Superior temporal gyrus (tissue), 1 donor: ENCODE results near the gene RBP2.

Experiments used
- DNase-seq: peaks from one replicate; pipeline ENCODE4 v3.0.0-alpha.2; 2016; ENCODE audit errors: extremely low spot score

RBP2 gene

DNA sequence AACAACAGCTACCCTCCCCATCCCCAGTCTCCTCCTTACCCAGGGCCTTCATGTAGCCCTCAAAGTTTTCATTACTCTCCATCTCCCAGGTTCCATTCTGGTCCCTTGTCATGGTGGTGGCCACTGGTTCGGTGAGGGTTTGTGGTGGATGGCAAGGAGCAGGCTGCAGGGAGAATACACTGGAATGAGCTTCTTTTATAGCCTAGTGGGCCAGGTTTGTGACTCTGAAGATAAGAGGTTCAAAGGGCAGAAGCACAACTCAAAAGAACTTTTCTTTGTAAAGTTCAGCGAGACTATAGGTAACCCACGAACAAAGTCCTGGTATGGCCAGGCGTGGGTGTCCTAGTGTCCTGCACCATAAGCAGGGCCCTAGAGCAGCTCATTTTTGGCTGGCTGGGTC is at the start of gene RBP2:
TSS of gene RBP2 (minus strand) at position 169 of the 400 bp plus-strand sequence. CDS start at position 112, 57 bp downstream.
- DNase-seq, result no peak

DNA sequence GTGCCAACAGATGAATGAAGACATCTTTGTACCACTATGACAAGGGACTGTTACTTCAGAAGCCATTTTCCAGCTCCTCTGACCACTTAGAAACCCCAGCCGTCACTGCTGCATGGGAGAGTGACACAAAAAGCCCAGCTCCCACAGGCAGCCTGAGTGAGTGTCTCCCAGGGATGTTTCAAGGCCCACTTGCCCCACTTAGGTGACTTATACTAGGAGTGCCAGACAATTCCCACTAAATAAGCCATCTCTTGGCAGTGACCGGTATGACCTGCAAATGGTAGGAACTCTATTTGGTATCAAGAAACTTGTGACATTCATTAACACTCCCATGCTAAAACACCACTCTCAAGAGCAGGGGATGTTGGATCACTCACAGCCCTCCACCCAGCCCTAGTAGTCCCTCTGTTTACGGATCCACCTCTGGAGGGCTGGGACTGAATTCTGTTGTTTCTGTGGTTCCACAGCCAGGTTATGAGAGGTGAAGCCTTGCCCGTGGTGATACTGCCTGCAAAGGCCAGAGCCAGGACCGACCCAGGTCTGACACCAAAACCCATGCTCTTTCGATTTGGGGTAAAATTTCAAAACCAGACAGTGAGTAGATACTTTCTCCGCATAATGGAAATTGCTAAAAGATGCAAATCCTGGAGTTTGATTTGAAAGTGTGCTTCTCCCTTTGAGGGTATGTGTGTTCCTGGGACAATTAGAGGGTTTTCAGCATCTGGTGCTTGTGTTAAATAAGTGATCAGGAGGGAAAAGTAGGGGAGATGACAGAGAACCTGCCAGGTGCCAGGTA is 48.7 kb upstream of the RBP2 start:
- DNase-seq, result no peak

DNA sequence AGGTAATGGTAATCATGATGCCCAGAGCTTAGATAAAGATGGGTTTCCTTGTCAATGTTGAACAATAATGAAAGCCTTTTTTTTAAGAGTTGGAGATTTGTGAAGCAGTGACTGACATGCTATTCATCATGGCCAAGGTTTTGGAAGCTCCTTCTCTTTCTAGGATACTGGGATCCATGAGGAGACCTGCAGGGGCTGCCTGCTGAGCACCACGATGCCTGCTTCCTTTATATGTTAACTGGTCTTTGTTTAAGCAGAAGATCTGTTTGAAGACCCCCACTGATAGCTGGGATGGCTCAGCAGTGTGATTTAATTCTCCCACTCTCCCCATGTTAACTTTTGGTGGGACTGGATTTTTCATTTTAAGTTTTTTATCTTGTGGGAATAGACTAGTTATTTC is 47.4 kb upstream of the RBP2 start:
- DNase-seq, result no peak

DNA sequence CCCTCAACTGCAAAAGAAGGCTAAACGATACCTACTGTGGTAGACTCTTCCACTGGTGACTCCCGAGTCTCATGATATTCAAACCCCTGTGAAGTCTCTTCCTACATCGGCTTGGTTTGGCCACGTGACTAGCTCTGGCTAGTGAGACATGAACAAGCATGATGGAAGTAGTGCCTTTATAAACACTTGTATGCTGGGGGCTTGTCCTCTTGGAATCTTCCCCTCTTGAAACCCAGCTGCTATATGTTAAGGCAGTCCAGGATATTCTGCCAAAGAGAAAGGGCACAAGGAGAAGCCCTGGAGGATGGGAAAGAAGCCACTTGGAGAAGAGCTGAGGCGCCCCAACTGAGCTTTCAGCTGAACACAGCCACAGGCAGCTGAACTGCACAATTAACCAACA is 46.9 kb upstream of the RBP2 start:
- DNase-seq, result no peak

DNA sequence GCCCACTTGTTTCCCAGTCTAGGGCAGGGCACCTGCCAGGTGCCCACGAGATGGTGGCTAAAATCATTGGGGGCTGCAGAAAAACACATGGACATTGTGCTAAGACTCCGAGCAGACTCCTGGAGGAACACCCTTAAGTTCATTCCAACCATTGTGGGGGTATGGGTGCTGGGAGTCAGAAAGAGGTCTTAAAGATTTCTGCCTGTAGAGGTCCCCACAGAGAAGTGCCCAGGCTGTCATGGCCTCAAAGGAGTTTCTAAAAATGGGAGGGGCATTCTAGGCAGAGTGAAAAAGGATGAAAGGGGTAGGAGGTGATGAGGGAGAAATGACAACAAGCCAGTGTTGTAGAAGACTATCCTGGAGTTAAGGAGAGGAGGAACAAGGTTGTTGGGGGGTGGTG is 46.1 kb upstream of the RBP2 start:
- no peak for DNase-seq

DNA sequence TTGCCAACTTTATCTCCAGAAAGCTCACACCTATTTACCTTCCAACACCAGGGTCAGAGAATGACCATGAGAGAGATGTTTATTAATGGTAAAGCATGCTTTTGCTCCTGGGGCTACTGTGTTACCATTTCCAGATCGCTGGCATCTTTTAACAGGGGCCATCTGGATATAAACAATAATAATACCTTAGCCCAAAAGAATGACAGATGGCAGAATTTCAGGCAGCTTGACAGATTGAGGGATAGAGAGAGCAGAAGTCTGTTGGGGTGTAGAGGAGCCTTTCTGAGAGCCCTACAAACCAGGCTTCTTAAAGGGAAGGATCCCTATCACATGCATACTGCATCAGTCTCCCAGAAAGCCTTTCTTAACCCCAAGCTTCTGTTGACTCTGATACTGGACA is 45.5 kb upstream of the RBP2 start:
- DNase-seq, result no peak

DNA sequence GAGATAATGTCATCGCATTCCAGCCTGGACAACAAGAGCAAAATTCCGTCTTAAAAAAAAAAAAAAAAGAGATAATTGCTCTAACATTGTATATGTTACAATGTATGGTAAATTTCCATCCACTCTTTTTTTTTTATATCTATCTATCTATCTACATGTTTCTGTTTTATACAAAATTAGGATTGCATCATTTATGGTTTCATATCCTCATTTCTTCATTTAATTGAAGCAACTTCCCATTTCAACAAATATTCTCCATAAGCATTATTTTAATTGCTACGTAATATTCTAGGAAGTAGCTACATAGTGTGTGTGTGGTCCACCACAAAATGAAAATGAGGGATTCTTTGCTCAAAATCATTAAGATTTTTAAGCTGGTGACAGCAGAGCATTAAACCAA is 44.8 kb upstream of the RBP2 start:
- no peak for DNase-seq

DNA sequence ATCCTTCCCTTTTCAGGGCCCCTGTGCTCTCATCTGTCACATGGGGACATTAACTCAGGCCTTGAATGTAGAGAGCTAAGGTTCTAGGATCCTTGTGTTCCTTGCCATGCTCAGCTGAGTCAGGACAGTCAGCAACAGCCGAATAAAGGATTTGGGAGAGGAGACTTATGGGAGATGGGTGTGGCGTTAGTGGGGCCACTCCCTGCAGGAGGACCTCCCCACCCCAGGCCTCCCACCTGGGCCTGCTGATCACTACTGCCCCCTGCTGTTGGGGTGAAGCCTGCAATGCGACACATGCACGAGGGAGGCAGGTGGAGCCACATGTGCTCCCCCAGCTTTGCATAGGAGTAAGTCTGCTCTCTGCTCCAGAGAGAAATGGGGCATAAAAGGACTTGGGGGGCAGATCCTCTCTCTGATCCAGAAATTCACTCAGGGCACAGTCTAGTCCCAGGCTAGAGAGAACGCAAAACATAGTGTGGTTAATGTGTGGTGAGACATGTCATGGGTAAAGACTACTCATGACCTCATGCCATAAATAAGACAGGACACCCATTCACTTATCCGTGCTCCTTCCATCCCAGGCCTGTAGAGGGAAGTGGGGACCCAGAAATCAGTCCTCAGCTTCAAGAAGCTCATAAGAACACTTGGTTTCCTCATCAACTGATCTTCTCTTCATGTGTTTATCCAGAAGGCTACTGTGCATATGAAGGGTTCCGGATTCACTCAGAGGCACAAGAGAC is 43.9 kb upstream of the RBP2 start:
- peak; percentile 48 for DNase-seq

DNA sequence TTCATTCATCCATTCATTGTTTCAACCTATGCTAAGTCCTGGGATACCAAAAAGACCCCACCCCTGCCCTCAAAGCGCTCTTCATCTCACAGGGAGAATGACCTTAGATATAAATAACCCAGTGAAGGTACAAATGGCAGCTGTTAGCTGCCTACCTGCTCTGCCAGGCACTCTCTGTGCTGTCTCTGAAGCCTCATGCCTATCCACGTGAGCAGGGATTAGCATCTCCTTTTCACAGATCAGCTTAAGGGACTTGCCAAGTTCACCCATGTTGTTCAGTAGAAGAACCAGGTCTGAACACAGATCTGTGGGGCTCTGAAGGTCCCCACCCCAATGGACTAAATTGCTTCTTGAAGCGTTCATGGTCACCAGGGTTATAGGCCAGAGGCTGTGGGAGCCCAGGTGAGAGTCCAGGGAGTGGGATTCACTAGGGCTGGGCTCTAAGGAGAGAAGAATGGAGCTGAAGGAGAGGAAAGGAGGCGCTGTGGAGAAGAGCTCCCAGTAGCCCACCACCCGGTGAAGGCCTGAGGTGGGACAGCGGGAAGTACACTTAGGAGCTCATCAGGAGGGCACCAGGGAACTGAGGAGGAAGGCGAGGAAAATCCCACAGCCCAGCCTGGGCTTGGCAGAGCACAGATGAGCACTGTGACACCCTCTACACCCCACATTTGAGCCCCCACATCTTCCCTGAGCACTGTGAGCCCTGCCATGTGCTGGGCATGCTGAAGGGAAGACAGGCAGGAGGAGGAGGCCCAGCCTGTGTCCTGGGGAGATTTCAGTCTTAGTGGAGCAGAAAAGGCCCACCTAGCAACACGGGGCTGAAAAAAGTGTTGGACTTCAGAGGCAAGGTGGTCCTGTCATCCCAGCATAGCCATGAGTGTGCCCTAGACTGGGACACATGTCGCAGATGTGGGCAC is 42.9 kb upstream of the RBP2 start:
- DNase-seq, result no peak

DNA sequence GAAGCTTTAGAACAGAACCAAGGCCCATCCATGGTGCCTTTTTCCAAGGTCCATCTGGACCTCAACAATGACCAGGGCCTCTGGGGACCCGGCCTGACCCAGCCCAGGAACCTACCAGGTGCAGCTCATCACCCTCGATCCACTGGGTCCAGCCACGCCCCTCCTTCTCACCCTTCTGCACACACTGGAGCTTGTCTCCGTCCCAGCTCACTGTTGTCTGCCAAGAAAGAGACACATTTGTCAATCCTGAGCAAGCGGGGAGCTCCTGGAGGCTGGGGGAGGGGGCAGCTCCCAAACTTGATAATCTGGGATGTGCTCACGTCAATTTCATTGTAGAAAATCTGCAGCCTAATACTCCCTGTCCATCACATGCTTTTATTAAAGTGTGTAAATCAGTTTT is 42.0 kb upstream of the RBP2 start:
- no peak for DNase-seq

DNA sequence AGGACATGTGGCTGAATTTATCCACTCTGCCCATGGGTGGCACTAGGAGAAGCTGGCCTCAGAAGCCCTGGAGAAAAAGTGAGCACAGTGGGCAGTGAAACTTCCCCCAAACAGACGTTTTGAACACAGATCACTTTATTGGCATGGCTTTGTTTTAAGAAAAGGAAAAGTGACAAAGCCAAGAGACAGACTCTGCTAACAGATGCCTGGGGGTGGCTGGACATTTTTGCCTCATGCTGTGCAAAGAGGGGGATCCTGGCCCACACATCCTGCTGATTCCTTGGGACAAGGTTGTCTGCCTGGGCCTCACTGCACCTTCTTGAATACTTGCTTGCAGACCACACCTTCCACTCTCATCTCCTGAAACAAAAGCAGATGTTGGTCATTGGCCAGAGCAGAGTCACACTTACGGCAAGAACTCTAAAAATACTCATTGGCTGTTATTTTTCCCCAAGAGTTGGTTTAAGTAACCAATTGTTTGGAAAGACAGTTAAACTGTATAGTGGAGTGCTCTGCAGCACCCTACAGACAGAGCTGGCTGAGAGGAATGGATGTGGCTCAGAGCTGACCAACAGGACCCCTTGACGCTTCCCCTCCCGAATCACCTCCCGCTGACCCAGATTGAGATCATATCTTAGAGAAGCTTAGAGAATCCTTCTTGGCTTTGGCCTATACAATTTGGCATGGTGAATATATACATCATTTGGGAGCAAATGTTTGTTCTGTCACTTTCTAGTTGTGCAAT is 41.2 kb upstream of the RBP2 start:
- no peak for DNase-seq

DNA sequence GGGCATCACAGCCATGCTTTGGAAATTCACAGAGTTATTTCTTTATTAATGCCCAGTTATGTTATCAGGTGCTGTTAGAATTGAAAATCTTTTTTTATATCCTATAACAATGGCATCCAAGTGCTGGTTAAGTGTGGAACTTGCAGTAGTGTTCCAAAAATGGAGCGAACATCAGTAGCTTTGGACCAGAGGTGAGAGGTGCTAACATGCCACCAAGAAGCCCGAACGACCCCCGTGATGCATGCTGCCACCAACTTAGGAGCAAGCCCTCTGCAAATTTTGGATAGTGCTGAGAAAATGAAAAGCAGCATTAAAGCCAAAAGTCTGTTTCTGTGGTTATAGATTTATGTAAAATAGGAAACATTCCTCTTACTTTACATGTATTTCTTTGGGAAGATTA is 38.4 kb upstream of the RBP2 start:
- no peak for DNase-seq

DNA sequence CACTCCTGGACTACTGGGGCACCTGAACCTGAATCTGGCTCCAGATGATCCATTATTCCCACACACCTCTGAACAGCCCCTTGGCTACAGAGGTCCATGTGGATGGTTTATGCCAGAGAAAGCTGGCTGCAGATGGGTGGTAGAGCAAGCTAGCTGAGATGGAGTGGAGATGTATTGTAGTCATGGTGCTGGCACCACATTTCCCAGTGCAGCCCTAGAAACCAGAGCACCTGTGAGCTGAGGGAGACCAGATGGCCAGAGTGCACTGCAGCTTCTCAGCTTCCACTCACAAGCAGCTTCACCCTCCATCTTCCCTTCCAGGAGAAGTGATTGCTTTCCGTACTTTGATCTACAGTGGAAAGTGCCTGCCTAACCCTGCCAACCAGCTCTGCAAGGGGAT is 33.3 kb upstream of the RBP2 start:
- DNase-seq, result no peak

DNA sequence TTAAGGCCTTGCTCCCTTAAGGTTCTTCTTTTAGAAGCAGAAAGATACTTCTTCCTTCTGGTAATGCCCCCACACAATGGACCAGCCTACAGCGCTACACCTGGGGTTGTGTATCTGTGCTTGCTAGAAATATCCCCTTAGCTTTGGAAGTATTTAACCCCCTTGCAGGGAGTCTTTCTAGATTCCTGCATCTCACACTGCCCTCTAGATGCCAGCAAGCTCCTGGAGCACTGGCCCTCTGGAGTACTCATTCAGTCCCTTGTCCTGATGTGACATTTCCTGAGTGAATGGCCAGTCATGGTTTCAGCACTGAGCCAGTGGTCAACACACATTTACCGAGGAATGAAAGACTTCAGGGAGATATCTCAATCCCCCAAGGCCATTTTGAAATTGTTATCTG is 30.4 kb upstream of the RBP2 start:
- DNase-seq, result peak; percentile 76

DNA sequence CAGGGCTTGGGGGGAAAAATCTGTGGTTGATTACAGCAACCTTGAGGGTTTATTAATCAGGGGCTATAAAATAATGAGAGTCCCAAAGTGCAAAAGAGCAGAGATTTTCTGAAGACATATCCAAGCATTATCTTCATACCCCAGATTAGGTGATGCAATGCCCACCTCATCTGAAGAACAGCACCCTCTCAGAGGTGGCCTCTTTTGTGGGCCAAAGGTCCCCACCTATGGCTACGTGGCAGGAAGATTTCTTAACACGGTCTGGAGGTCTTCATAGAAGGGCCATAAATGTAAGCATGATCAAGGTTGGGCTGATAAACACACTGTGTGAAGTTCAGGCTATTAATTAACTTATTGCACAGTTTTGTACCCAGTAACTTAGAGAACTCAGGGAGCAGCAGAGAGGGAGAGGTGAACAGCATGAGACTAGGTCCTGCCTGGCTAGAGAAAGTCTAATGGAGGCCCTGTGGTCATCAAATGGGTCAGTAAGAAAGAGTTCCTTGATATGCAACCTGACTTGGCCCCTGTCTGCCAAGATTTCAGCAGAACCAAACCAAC is 29.6 kb upstream of the RBP2 start:
- DNase-seq, result no peak

DNA sequence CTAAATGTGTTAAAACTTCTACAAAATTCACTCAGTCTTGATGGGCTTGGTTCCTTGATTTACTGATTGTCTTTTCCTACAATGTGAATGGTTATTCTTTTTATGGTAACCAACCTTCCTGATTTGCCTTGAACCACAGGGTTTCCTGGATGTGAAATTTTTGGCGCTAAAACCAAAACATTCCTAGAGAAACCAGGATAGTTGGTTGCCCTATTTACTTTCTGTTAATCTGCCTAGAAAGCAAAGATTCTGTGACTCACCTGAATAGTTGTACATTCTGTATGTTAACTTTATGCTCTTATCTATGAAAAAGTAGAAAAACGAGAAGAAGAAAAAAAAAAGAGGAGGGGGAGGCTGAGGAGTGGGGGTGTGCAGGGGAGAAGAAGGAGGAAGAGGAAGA is 23.2 kb upstream of the RBP2 start:
- DNase-seq, result no peak

DNA sequence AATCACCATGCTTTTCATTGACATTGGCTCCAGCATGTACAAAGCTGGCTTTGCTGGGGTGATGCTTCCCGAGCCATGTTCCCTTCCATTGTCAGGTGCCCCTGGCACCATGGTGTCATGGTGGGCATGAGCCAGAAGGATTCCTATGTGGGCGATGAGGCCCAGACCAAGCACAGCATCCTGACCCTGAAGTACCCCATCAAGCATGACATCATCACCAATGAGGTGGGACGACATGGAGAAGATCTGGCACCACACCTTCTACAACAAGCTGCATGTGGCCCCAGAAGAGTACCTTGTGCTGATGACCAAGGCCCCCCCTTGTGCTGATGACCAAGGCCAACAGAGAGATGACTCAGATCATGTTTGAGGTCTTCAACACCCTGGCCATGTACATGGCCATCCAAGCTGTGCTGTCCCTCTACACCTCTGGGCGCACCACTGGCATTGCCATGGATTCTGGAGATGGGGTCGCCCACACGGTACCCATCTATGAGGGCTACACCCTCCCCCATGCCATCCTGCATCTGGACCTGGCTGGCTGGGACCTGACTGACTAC is 17.6 kb upstream of the RBP2 start:
- no peak for DNase-seq

DNA sequence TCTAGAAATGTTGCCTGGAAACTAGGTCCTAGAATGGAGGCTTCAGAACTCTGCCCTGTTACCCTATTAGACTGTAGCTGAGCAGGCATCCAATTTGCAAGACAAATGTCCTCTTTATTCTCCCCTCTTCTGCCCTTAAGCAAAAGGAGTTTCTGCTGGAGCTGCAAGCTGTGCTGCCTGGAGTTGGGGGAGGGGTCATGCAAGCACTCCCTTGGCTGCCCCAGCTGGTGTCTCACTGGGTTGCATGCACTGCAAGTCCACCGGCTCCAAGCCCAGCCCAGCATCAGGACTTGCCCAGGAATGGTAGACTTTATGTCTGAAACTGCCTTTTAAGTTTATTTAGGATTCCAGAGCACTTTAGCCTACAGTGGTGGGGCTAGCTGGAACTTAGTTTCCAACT is 15.7 kb upstream of the RBP2 start:
- DNase-seq, result no peak

DNA sequence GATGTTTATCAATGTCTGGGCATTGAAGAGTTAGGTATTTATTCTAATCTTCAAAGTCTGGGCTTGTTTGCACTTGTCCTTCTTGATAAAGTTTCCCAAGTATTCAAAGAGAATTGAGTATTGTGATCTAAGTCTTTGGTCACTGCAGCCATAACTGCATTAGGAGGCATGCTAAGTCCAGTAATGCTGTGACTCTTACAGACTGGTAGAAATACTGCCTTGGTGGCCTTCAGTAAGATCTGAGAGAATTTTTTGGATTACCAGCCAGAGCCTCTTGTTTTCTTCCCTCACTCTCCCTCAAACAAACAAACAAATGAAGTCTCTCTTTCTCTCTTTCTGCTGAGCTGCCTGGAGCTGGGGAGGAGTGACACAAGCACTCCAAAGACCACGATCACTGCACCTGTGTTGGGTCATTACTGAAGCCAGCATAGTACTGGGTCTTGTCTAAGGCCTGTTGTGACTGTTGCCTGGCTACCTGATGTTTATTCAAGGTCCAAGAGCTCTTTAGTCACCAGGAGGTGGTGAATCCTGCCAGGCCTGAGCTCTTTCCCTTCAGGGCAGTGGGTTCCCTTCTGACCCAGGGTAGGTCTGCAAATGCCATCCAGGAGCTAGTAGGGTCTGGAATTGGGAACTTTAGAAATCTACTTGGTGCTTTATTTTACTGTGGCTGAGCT is 14.8 kb upstream of the RBP2 start:
- DNase-seq, result no peak

DNA sequence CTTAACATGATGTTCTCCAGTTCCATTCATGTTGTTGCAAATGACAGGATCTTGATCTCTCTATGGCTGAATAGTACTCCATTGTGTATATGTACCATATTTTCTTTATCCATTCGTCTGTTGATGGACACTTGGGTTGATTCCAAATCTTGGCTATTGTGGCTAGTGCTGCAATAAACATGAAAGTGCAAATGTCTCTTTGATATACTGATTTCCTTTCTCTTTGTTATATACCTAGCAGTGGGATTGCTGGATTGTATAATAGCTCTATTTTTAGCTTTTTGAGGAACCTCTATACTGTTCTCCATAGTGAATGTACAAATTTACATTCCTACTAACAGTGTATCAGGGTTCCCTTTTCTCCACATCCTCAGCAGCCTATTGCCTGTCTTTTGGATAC is 5.9 kb upstream of the RBP2 start:
- DNase-seq, result no peak
